Liver (tissue), 9 donors: ENCODE results near the gene CDH19. TPM values are rescaled to one million over a fixed set of nuclear protein-coding genes. Genes with fewer than 3 reads are reported as not detected.

Experiments used
- DNase-seq: peaks from one replicate; pipeline ENCODE4 v3.0.0-alpha.2; 2017; ENCODE audit warnings: low spot score
- H3K27ac ChIP-seq, 2 donors: one replicate each; pipeline ENCODE4 v1.7.0; 2013; ENCODE audit warnings: inconsistent platforms in 2 of 2, low read length in 2 of 2, control low read depth in 1 of 2, low read depth in 1 of 2, mild to moderate bottlenecking in 1 of 2
- H3K27me3 ChIP-seq, 4 donors: one replicate each; pipeline versions ENCODE4 v1.6.1 to v1.7.0; 2013; ENCODE audit warnings: low read length in 3 of 4, inconsistent platforms in 1 of 4, mild to moderate bottlenecking in 1 of 4, moderate library complexity in 1 of 4; ENCODE audit not compliant: control insufficient read depth in 4 of 4, insufficient read depth in 4 of 4
- H3K36me3 ChIP-seq, 4 donors: one replicate each; pipeline versions ENCODE4 v1.6.1 to v1.7.0; 2013; ENCODE audit warnings: low read length in 3 of 4, mild to moderate bottlenecking in 3 of 4, low read depth in 1 of 4, moderate library complexity in 1 of 4; ENCODE audit not compliant: control insufficient read depth in 4 of 4, insufficient read depth in 3 of 4
- H3K4me1 ChIP-seq, 4 donors: one replicate each; pipeline versions ENCODE4 v1.6.1 to v1.7.0; 2013; ENCODE audit warnings: low read length in 3 of 4, mild to moderate bottlenecking in 3 of 4, moderate library complexity in 1 of 4; ENCODE audit not compliant: control insufficient read depth in 4 of 4, insufficient read depth in 4 of 4
- H3K4me3 ChIP-seq, 3 donors: one replicate each; pipeline versions ENCODE4 v1.6.1 to v1.7.0; 2013; ENCODE audit warnings: low read length in 3 of 3, control low read depth in 1 of 3, low read depth in 1 of 3, mild to moderate bottlenecking in 1 of 3
- H3K9ac ChIP-seq, 2 donors: one replicate each; pipeline ENCODE4 v1.7.0; 2013; ENCODE audit warnings: low read length in 2 of 2, mild to moderate bottlenecking in 2 of 2, moderate library complexity in 2 of 2, control low read depth in 1 of 2, low read depth in 1 of 2
- H3K9me3 ChIP-seq, 4 donors: one replicate each; pipeline versions ENCODE4 v1.6.1 to v1.7.0; 2013; ENCODE audit warnings: low read length in 3 of 4; ENCODE audit not compliant: control insufficient read depth in 4 of 4
- EGR1 ChIP-seq, 2 donors: IDR thresholded peaks; 2 replicates each; pipeline ENCODE4 v1.6.1; 2016 to 2018; ENCODE audit warnings: antibody characterized with exemption in 2 of 2, low read depth in 2 of 2
- FOXA1 ChIP-seq: IDR thresholded peaks from 2 replicates; pipeline ENCODE4 v1.6.1; 2016; ENCODE audit warnings: antibody characterized with exemption
- FOXA2 ChIP-seq: IDR thresholded peaks from 2 replicates; pipeline ENCODE4 v1.6.1; 2016; ENCODE audit warnings: antibody characterized with exemption
- GABPA ChIP-seq, 2 donors: IDR thresholded peaks in 1 of 2; conservative IDR thresholded peaks in 1 of 2; 2 replicates each; pipeline ENCODE4 v1.6.1; 2016; ENCODE audit warnings: antibody characterized with exemption in 2 of 2, mild to moderate bottlenecking in 1 of 2, moderate library complexity in 1 of 2
- HNF4A ChIP-seq, 2 donors: conservative IDR thresholded peaks; 2 replicates each; pipeline ENCODE4 v1.6.1; 2016; ENCODE audit warnings: antibody characterized with exemption in 2 of 2, mild to moderate bottlenecking in 2 of 2
- HNF4G ChIP-seq: IDR thresholded peaks from 2 replicates; pipeline ENCODE4 v1.6.1; 2016; ENCODE audit warnings: antibody characterized with exemption
- JUND ChIP-seq, 2 donors: IDR thresholded peaks; 2 replicates each; pipeline ENCODE4 v1.6.1; 2016; ENCODE audit warnings: antibody characterized with exemption in 2 of 2
- NR2F2 ChIP-seq: IDR thresholded peaks from 2 replicates; pipeline ENCODE4 v1.6.1; 2016; ENCODE audit warnings: antibody characterized with exemption
- RAD21 ChIP-seq, 2 donors: IDR thresholded peaks; 2 replicates each; pipeline ENCODE4 v1.6.1; 2016; ENCODE audit warnings: antibody characterized with exemption in 2 of 2, mild to moderate bottlenecking in 2 of 2
- RXRA ChIP-seq, 2 donors: IDR thresholded peaks; 2 replicates each; pipeline ENCODE4 v1.6.1; 2017 to 2018; ENCODE audit warnings: antibody characterized with exemption in 2 of 2, mild to moderate bottlenecking in 1 of 2
- SP1 ChIP-seq: IDR thresholded peaks from 2 replicates; pipeline ENCODE4 v1.6.1; 2018; ENCODE audit warnings: antibody characterized with exemption, mild to moderate bottlenecking
- TAF1 ChIP-seq: conservative IDR thresholded peaks from 2 replicates; pipeline ENCODE4 v1.6.1; 2016; ENCODE audit warnings: antibody characterized with exemption, mild to moderate bottlenecking
- YY1 ChIP-seq: IDR thresholded peaks from 2 replicates; pipeline ENCODE4 v1.6.1; 2016; ENCODE audit warnings: antibody characterized with exemption, mild to moderate bottlenecking
- WGBS: extraction: QIAGEN DNeasy Blood & Tissue Kit; methylation state at CpG from one replicate; pipeline ENCODE4 v1.1.7; 2013; 5-methylcytosine and 5-hydroxymethylcytosine counted together
- polyA plus RNA-seq, 2 donors: library from polyadenylated mRNA; stranded (reverse) in 1 of 2; unstranded in 1 of 2; fragments of 200-250 nt in 1 of 2; fragments of >200 nt in 1 of 2; fragmentation: Nextera tagmentation in 1 of 2; extraction: Ambion mirVana in 1 of 2; gene quantifications; one replicate each; pipeline versions ENCODE4 v1.2.1 to v1.2.3, GENCODE V29; 2013 to 2015
- total RNA-seq, 2 donors: library from RNA; depleted of rRNA; stranded (reverse); fragments of >200 nt; gene quantifications; one replicate each; pipeline ENCODE4 v1.2.3, GENCODE V29; 2014
- TF ChIP-seq, protein P1 (sequence below): fragments of 150-350 bp; IDR thresholded peaks from 2 replicates; pipeline ENCODE4 v1.5.1; 2017; ENCODE audit warnings: improper control_type of control experiment, low read depth, low read length; ENCODE audit not compliant: missing input control
- TF ChIP-seq, protein P2 (sequence below): IDR thresholded peaks from 2 replicates; pipeline ENCODE4 v1.6.1; 2016; ENCODE audit warnings: antibody characterized with exemption
- TF ChIP-seq, protein P3 (sequence below): IDR thresholded peaks from 2 replicates; pipeline ENCODE4 v1.6.1; 2016; ENCODE audit warnings: antibody characterized with exemption, mild to moderate bottlenecking
- TF ChIP-seq, protein P4 (sequence below): IDR thresholded peaks from 2 replicates; pipeline ENCODE4 v1.6.1; 2016; ENCODE audit warnings: antibody characterized with exemption
- TF ChIP-seq, protein P5 (sequence below): IDR thresholded peaks from 2 replicates; pipeline ENCODE4 v1.6.1; 2016; ENCODE audit warnings: antibody characterized with exemption
- donor health status: healthy.
- donor health status: healthy.
- donor health status: healthy.
- donor health status: healthy.
- donor health status: healthy.

The CDH19 gene
- total and polyA plus RNA-seq, 4 donors = 0.65 to 8.0 (median 1.5) TPM

DNA sequence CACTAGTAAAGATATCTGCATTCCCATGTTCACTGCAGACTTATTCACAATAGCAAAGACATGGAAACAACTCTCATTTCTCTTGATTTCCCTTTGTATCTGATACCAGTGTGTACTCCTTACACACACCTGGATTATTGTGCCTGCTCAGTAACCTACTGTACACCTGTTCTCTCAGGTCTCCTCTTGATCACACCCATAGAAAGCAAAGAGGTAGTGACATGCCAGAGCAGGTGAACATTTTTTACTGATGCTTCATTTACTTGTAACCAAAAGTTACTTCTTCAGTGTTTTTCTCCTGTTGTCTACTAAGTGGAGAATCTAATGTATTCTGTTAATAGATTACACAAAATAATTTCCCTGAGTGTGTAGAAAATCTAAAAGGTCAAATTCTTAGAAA, 46.8 kb downstream of the CDH19 start (continued):
- TF ChIP-seq, protein P1, sequence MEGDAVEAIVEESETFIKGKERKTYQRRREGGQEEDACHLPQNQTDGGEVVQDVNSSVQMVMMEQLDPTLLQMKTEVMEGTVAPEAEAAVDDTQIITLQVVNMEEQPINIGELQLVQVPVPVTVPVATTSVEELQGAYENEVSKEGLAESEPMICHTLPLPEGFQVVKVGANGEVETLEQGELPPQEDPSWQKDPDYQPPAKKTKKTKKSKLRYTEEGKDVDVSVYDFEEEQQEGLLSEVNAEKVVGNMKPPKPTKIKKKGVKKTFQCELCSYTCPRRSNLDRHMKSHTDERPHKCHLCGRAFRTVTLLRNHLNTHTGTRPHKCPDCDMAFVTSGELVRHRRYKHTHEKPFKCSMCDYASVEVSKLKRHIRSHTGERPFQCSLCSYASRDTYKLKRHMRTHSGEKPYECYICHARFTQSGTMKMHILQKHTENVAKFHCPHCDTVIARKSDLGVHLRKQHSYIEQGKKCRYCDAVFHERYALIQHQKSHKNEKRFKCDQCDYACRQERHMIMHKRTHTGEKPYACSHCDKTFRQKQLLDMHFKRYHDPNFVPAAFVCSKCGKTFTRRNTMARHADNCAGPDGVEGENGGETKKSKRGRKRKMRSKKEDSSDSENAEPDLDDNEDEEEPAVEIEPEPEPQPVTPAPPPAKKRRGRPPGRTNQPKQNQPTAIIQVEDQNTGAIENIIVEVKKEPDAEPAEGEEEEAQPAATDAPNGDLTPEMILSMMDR = no peak
- TF ChIP-seq, protein P2, sequence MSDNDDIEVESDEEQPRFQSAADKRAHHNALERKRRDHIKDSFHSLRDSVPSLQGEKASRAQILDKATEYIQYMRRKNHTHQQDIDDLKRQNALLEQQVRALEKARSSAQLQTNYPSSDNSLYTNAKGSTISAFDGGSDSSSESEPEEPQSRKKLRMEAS = no peak
- TF ChIP-seq FOXA1 = no peak

DNA sequence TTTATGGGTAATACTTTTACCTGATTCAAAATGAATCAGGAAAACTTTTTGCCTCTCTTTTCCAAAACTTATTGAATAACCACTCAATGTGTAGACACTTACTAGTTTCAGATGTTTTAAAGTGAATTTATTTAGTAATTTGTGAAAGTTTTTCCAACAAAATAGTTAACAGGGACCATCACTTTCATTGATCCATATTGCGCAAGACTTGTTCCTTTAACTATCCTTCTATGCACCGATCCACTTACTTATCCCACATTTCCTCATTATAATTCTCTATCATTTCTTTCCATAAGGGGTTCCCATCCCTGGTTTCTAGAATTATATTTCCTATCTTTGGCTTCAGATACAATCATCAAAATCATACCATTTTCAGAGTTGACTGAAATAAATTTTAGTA, 48.3 kb downstream of the CDH19 start:
- Histone ChIP-seq H3K27ac (no peak overlapping the region), H3K4me3 (no peak overlapping the region), H3K9me3 (no peaks in the 10 kb centered on the region), H3K9ac (no peak overlapping the region), H3K27me3 (no peaks in the 10 kb centered on the region), H3K4me1 (no peaks in the 10 kb centered on the region), H3K36me3 (no peaks in the 10 kb centered on the region)
- DNase-seq = no peak
- WGBS = 68% methylated on average over 2 of the region's 2 CpGs
- no peak for TF ChIP-seq RXRA (IDR thresholded peaks at IDR 0.05)
- TF ChIP-seq, protein P3, sequence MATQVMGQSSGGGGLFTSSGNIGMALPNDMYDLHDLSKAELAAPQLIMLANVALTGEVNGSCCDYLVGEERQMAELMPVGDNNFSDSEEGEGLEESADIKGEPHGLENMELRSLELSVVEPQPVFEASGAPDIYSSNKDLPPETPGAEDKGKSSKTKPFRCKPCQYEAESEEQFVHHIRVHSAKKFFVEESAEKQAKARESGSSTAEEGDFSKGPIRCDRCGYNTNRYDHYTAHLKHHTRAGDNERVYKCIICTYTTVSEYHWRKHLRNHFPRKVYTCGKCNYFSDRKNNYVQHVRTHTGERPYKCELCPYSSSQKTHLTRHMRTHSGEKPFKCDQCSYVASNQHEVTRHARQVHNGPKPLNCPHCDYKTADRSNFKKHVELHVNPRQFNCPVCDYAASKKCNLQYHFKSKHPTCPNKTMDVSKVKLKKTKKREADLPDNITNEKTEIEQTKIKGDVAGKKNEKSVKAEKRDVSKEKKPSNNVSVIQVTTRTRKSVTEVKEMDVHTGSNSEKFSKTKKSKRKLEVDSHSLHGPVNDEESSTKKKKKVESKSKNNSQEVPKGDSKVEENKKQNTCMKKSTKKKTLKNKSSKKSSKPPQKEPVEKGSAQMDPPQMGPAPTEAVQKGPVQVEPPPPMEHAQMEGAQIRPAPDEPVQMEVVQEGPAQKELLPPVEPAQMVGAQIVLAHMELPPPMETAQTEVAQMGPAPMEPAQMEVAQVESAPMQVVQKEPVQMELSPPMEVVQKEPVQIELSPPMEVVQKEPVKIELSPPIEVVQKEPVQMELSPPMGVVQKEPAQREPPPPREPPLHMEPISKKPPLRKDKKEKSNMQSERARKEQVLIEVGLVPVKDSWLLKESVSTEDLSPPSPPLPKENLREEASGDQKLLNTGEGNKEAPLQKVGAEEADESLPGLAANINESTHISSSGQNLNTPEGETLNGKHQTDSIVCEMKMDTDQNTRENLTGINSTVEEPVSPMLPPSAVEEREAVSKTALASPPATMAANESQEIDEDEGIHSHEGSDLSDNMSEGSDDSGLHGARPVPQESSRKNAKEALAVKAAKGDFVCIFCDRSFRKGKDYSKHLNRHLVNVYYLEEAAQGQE = no peak
- TF ChIP-seq TAF1 = no peak
- TF ChIP-seq, protein P1 = no peak
- TF ChIP-seq, protein P4, sequence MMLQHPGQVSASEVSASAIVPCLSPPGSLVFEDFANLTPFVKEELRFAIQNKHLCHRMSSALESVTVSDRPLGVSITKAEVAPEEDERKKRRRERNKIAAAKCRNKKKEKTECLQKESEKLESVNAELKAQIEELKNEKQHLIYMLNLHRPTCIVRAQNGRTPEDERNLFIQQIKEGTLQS = no peak
- TF ChIP-seq GABPA (IDR thresholded peaks at IDR 0.05 in 1 of 2, conservative IDR thresholded peaks at IDR 0.05 in 1 of 2) = no peak
- no peak for TF ChIP-seq EGR1 (IDR thresholded peaks at IDR 0.05; ENCODE audit: low read depth in 2 of 2)
- no peak for TF ChIP-seq FOXA2
- TF ChIP-seq, protein P5, sequence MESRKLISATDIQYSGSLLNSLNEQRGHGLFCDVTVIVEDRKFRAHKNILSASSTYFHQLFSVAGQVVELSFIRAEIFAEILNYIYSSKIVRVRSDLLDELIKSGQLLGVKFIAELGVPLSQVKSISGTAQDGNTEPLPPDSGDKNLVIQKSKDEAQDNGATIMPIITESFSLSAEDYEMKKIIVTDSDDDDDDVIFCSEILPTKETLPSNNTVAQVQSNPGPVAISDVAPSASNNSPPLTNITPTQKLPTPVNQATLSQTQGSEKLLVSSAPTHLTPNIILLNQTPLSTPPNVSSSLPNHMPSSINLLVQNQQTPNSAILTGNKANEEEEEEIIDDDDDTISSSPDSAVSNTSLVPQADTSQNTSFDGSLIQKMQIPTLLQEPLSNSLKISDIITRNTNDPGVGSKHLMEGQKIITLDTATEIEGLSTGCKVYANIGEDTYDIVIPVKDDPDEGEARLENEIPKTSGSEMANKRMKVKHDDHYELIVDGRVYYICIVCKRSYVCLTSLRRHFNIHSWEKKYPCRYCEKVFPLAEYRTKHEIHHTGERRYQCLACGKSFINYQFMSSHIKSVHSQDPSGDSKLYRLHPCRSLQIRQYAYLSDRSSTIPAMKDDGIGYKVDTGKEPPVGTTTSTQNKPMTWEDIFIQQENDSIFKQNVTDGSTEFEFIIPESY = no peak
- TF ChIP-seq RAD21 (IDR thresholded peaks at IDR 0.05) = no peak
- TF ChIP-seq HNF4A (conservative IDR thresholded peaks at IDR 0.05) = no peak
- TF ChIP-seq FOXA1 = no peak
- no peak for TF ChIP-seq YY1
- TF ChIP-seq NR2F2 = no peak
- no peak for TF ChIP-seq JUND (IDR thresholded peaks at IDR 0.05)
- no peak for TF ChIP-seq SP1
- no peak for TF ChIP-seq HNF4G
